ENCODE measurements around the gene TRAF3. TPM values are rescaled to one million over a fixed set of nuclear protein-coding genes. Genes with fewer than 3 reads are reported as not detected.
"Not testable (repeated sequence)": the region's sequence is repeated elsewhere in the genome, so short reads cannot be mapped to it uniquely, and the experiment has no call there.

TRAF3 gene
- total RNA-seq, 2 experiments from 2014 or later, result 28.9 to 31.0 TPM

GRCh38 chr14:102840771-102841528 is 63.7 kb downstream of the TRAF3 start:
- Mint-ChIP-seq H3K4me1 (ENCODE audit: low read depth) (peaks cover 2% of the 10 kb centered on the region), H3K9me3 (ENCODE audit: insufficient read depth) (no peaks in the 10 kb centered on the region), H3K27me3 (ENCODE audit: low read depth) (no peaks in the 10 kb centered on the region), H3K36me3 (ENCODE audit: low read depth) (peaks cover 7% of the 10 kb centered on the region), H3K27ac (no peak overlapping the region), H3K4me3 (no peak overlapping the region)
- ATAC-seq (no peak), DNase-seq (no peak)
- CTCF ChIA-PET, result interaction anchor here (1.1 kb wide), 1 partner anchor 11 kb away, joined by 3 read pairs; no protein-coding TSS in a partner anchor
- POLR2A ChIA-PET, result no interaction called here

DNA sequence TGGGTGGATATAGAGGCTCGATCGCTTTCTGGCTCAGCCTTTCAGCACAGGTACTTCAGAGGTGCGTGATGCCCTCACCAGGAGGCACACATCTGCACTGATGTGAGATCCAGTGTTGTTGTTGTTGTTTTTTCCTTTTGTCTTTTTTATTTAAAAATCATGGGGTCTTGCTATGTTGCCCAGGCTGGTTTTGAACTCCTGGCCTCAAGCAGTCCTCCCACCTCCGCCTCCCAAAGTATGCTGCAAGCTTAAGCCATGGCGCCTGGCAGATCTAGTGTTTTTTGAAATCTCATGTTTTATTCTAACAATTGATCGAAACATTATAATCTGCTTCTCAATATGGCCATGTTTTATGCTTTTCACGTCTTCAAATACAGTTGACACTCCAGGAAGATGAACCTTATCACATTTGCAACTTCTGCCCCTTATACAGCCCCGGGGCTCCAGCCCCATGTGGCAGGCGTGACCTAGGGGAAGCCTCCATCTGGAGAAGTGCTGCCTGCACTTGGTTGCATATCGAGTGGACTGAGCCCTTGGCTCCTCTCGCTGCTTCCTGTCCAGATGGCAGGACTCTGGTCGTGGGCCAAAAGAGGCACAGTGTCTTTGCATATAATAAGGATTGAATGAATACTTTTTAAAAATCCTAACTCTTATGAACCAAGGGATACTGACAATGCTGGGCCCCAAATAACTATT is 71.7 kb downstream of the TRAF3 start:
- Mint-ChIP-seq H3K9me3 (ENCODE audit: insufficient read depth) (no peaks in the 10 kb centered on the region), H3K4me3 (no peak overlapping the region), H3K27ac (peak overlapping the region; percentile 22), H3K4me1 (ENCODE audit: low read depth) (peaks cover 3% of the 10 kb centered on the region), H3K27me3 (ENCODE audit: low read depth) (no peaks in the 10 kb centered on the region), H3K36me3 (ENCODE audit: low read depth) (peaks cover 20% of the 10 kb centered on the region)
- POLR2A ChIA-PET, result no interaction called here
- CTCF ChIA-PET, result no interaction called here
- DNase-seq (no peak), ATAC-seq (no peak)

DNA sequence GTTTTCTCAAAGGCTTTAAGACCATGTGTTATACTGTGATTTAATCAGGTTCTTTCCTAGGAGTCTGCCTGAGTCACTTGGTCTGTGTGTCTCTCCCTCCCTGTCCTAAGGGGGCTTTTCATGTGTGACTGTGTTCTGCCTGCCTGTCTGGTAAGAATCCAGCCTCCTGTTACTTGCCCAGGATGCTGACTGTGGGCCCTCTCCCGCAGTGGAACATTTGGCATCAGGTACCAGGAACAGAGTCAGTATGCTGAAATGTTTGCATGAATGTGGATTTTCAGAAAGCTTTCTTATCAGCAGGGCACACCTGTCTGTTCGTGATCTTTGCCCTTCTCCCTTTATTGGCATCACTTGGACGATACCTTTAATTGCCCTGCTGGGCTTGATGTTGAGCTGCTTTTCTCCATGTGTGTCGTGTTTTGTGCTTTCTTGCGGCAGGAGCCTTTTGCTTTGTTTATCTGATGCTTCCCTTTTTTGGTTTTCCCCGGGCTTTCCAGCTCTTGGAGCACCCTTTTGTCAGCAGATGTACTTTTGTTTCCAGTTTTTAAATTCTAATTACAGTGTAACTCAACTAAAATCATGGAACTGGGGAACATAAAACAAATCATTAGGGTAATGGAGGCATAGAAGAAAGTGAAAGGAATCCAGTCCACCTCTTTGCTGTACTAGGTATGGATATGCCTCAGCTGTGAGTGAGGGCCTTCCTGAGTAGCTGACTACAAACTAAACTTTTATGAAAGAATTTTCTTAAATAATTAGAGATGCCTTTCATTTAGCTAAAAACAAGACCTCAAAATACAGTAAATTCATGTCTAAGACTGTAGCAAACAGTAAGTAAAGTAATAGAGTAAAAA is 72.5 kb downstream of the TRAF3 start:
- Mint-ChIP-seq H3K9me3 (ENCODE audit: insufficient read depth) (no peaks in the 10 kb centered on the region), H3K27ac (peak overlapping the region; percentile 22), H3K27me3 (ENCODE audit: low read depth) (no peaks in the 10 kb centered on the region), H3K4me1 (ENCODE audit: low read depth) (peaks cover 7% of the 10 kb centered on the region), H3K36me3 (ENCODE audit: low read depth) (peaks cover 19% of the 10 kb centered on the region), H3K4me3 (no peak overlapping the region)
- CTCF ChIA-PET, result no interaction called here
- POLR2A ChIA-PET, result no interaction called here
- DNase-seq (no peak), ATAC-seq (no peak)

GRCh38 chr14:102853648-102854047 is 76.4 kb downstream of the TRAF3 start:
- ChIA-PET CTCF (no interaction called here), POLR2A (no interaction called here)
- Mint-ChIP-seq H3K27ac (no peak overlapping the region), H3K9me3 (ENCODE audit: insufficient read depth) (peaks cover 5% of the 10 kb centered on the region), H3K4me3 (no peak overlapping the region), H3K27me3 (ENCODE audit: low read depth) (no peaks in the 10 kb centered on the region), H3K4me1 (ENCODE audit: low read depth) (peaks cover 11% of the 10 kb centered on the region), H3K36me3 (ENCODE audit: low read depth) (peaks cover 37% of the 10 kb centered on the region)
- no peak for DNase-seq
- ATAC-seq, result no peak

GRCh38 chr14:102854091-102854703 is 76.9 kb downstream of the TRAF3 start:
- POLR2A ChIA-PET, result no interaction called here
- DNase-seq, result no peak
- H3K36me3 Mint-ChIP-seq (ENCODE audit: low read depth), result peaks cover 42% of the 10 kb centered on the region

GRCh38 chr14:102856179-102856578 is 78.9 kb downstream of the TRAF3 start:
- no peak for DNase-seq
- ChIA-PET POLR2A (no interaction called here), CTCF (no interaction called here)
- Mint-ChIP-seq H3K36me3 (ENCODE audit: low read depth) (peaks cover 46% of the 10 kb centered on the region), H3K4me3 (no peak overlapping the region), H3K9me3 (ENCODE audit: insufficient read depth) (peaks cover 13% of the 10 kb centered on the region), H3K4me1 (ENCODE audit: low read depth) (peaks cover 11% of the 10 kb centered on the region), H3K27ac (no peak overlapping the region), H3K27me3 (ENCODE audit: low read depth) (no peaks in the 10 kb centered on the region)
- no peak for ATAC-seq

More at GRCh38 chr14:102854091-102854703, 76.9 kb downstream of the TRAF3 start:
- no peaks in the 10 kb centered on the region for H3K27me3 Mint-ChIP-seq (ENCODE audit: low read depth)
- H3K9me3 Mint-ChIP-seq (ENCODE audit: insufficient read depth), result peaks cover 5% of the 10 kb centered on the region
- CTCF ChIA-PET, result no interaction called here
- no peak overlapping the region for H3K27ac Mint-ChIP-seq
- no peak overlapping the region for H3K4me3 Mint-ChIP-seq
- H3K4me1 Mint-ChIP-seq (ENCODE audit: low read depth), result peaks cover 11% of the 10 kb centered on the region
- no peak for ATAC-seq

DNA sequence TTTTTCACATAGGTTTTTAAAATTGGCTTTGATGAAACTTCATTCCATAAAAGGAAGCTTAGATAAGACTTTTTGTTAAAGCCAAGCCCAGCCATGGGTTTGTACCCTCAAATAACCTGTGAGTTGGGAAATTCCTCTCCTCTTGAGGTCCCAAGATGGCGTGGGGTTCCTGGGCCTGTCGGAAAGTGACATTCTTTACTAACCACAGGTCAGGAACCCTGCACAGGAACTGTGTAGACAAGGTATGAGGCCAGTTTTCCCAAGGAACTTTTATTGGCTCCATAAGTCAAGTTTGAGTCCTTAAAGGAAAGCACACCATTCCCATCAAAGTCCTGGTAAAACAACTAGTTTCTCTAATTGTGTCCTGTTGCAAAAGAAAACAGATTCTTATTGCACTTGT is 80.2 kb downstream of the TRAF3 start:
- CTCF ChIA-PET, result no interaction called here
- Mint-ChIP-seq H3K36me3 (ENCODE audit: low read depth) (peaks cover 52% of the 10 kb centered on the region), H3K27ac (no peak overlapping the region), H3K27me3 (ENCODE audit: low read depth) (no peaks in the 10 kb centered on the region), H3K4me1 (ENCODE audit: low read depth) (peaks cover 11% of the 10 kb centered on the region), H3K9me3 (ENCODE audit: insufficient read depth) (peaks cover 22% of the 10 kb centered on the region), H3K4me3 (no peak overlapping the region)
- POLR2A ChIA-PET, result no interaction called here
- no peak for ATAC-seq
- DNase-seq, result no peak

DNA sequence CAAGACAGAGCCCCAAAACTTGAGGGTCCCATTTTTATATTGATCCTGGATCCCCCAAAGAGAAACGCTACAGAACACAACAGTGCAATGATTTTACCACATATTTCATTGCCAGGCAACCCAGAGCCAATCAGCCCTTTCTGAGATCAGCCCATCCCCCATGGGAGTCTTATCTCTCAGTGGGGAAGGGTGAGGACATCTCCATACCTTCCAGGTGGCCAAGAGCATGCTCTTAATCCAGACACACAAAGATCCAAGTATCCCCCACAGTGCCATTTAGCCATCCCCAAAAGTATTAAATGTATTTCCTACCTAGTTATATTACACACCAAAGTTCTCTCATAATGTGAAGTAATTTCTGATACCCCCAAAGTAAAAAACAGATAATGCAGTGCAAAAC is 82.7 kb downstream of the TRAF3 start:
- ChIA-PET POLR2A (no interaction called here), CTCF (no interaction called here)
- no peak for ATAC-seq
- no peak for DNase-seq
- Mint-ChIP-seq H3K9me3 (ENCODE audit: insufficient read depth) (peaks cover 29% of the 10 kb centered on the region), H3K36me3 (ENCODE audit: low read depth) (peaks cover 59% of the 10 kb centered on the region), H3K27me3 (ENCODE audit: low read depth) (no peaks in the 10 kb centered on the region), H3K4me3 (no peak overlapping the region), H3K27ac (no peak overlapping the region), H3K4me1 (ENCODE audit: low read depth) (peaks cover 2% of the 10 kb centered on the region)

DNA sequence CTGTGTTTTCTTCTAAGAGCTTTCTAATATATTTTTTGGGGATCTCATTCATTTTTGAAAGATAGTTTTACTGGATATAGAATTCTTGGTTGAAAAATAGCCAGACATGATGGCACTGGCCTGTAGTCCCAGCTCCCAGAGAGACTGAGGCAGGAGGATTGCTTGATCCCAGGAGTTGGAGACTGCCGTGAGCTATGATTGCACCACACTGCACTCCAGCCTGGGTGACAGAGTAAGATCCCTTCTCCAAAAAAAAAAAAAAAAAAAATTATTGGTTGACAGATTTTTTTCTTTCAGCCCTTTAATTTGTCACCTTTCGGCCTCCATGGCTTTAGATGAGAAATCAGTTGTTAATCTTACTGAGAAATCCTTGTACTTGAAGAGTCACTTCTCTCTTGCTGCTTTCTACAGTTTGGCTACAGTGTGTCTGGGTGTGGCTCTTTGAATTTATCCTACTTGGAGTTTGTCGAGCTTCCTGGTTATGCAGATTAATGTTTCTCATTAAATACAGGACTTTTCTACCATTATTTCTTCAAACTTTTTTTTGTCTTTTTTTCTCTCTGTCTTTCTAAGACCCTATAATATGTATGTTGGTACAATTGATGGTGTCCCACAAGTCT is 85.0 kb downstream of the TRAF3 start:
- POLR2A ChIA-PET, result no interaction called here

GRCh38 chr14:102863381-102863780 is 86.1 kb downstream of the TRAF3 start:
- no peak overlapping the region for H3K4me3 Mint-ChIP-seq
- ChIA-PET POLR2A (no interaction called here), CTCF (no interaction called here)
- H3K36me3 Mint-ChIP-seq (ENCODE audit: low read depth), result peaks cover 43% of the 10 kb centered on the region
- H3K9me3 Mint-ChIP-seq (ENCODE audit: insufficient read depth), result peaks cover 24% of the 10 kb centered on the region
- DNase-seq, result no peak
- no peaks in the 10 kb centered on the region for H3K4me1 Mint-ChIP-seq (ENCODE audit: low read depth)
- H3K27me3 Mint-ChIP-seq (ENCODE audit: low read depth), result no peaks in the 10 kb centered on the region
- H3K27ac Mint-ChIP-seq, result no peak overlapping the region
- ATAC-seq, result no peak

More for the DNA sequence above, 85.0 kb downstream of the TRAF3 start:
- H3K27ac Mint-ChIP-seq, result no peak overlapping the region
- no peak for ATAC-seq
- DNase-seq, result no peak
- H3K27me3 Mint-ChIP-seq (ENCODE audit: low read depth), result no peaks in the 10 kb centered on the region
- no peak overlapping the region for H3K4me3 Mint-ChIP-seq
- H3K9me3 Mint-ChIP-seq (ENCODE audit: insufficient read depth), result peaks cover 26% of the 10 kb centered on the region
- no peaks in the 10 kb centered on the region for H3K4me1 Mint-ChIP-seq (ENCODE audit: low read depth)
- CTCF ChIA-PET, result interaction anchor here (0.6 to 0.7 kb wide), 2 partner anchors 88 to 243 kb away, joined by 3 read pairs; no protein-coding TSS in a partner anchor
- peaks cover 50% of the 10 kb centered on the region for H3K36me3 Mint-ChIP-seq (ENCODE audit: low read depth)

- H3K27me3 Mint-ChIP-seq (ENCODE audit: low read depth); POLR2A ChIA-PET; ATAC-seq; H3K4me3 Mint-ChIP-seq; DNase-seq; CTCF ChIA-PET; H3K4me1 Mint-ChIP-seq (ENCODE audit: low read depth); H3K27ac Mint-ChIP-seq: not testable (repeated sequence)
- H3K9me3 Mint-ChIP-seq (ENCODE audit: insufficient read depth), result peaks cover 16% of the 10 kb centered on the region
- peaks cover 39% of the 10 kb centered on the region for H3K36me3 Mint-ChIP-seq (ENCODE audit: low read depth)
Measured at GRCh38 chr14:102865916-102866315, 88.7 kb downstream of the TRAF3 start.

All from activated CD8-positive, alpha-beta T cell treated with anti-CD3 and anti-CD28 coated beads, Interleukin-2, amount 10 ng/mL, durations not matched to agents 7 days and 5 days (primary cell).